Measurements from ENCODE around the gene STK39.
A peak's percentile ranks its signal among the peaks of the same experiment; 100 is the strongest.

Gene STK39

GRCh38 chr2:168181825-168182224 is 65.6 kb downstream of the STK39 start:
- no peak for DNase-seq

GRCh38 chr2:168180914-168181313 is 66.5 kb downstream of the STK39 start:
- DNase-seq = no peak

- DNase-seq = no peak
Measured at GRCh38 chr2:168180483-168180882, 66.9 kb downstream of the STK39 start.

GRCh38 chr2:168179592-168179991 is 67.8 kb downstream of the STK39 start:
- no peak for DNase-seq

- DNase-seq = no peak
Measured at GRCh38 chr2:168178520-168179324, 68.7 kb downstream of the STK39 start.

- no peak for DNase-seq
Measured at GRCh38 chr2:168176402-168176801, 71.0 kb downstream of the STK39 start.

GRCh38 chr2:168175469-168175868 is 71.9 kb downstream of the STK39 start:
- DNase-seq = no peak

GRCh38 chr2:168174756-168175155 is 72.6 kb downstream of the STK39 start:
- peak; percentile 54 for DNase-seq

- DNase-seq = no peak
Measured at GRCh38 chr2:168172071-168172470, 75.3 kb downstream of the STK39 start.

GRCh38 chr2:168171059-168171762 is 76.2 kb downstream of the STK39 start:
- no peak for DNase-seq

- no peak for DNase-seq
Measured at GRCh38 chr2:168169097-168169745, 78.2 kb downstream of the STK39 start.

- DNase-seq = no peak
Measured at GRCh38 chr2:168167511-168168263, 79.7 kb downstream of the STK39 start.

GRCh38 chr2:168166902-168167510 is 80.4 kb downstream of the STK39 start:
- no peak for DNase-seq

- no peak for DNase-seq
Measured at GRCh38 chr2:168165985-168166901, 81.2 kb downstream of the STK39 start.

GRCh38 chr2:168165397-168165796 is 82.0 kb downstream of the STK39 start:
- no peak for DNase-seq

GRCh38 chr2:168160897-168161296 is 86.5 kb downstream of the STK39 start:
- peak; percentile 28 for DNase-seq

- DNase-seq = no peak
Measured at GRCh38 chr2:168159754-168160585, 87.4 kb downstream of the STK39 start.

GRCh38 chr2:168158586-168158985 is 88.8 kb downstream of the STK39 start:
- DNase-seq = no peak

- DNase-seq = no peak
Measured at GRCh38 chr2:168157926-168158325, 89.5 kb downstream of the STK39 start.

- DNase-seq = no peak
Measured at GRCh38 chr2:168157070-168157469, 90.3 kb downstream of the STK39 start.

- no peak for DNase-seq
Measured at GRCh38 chr2:168156661-168157060, 90.7 kb downstream of the STK39 start.
